CD14-positive monocyte (primary cell): ENCODE results near the gene SIK2. TPM values are rescaled to one million over a fixed set of nuclear protein-coding genes. Genes with fewer than 3 reads are reported as not detected.

Source experiments
- DNase-seq, 3 donors: peaks; one replicate each; pipeline ENCODE4 v3.0.0-alpha.2; 2011 to 2022
- H2AFZ ChIP-seq: 2 replicates; pipeline ENCODE4 v1.6.0; 2012; ENCODE audit warnings: mild to moderate bottlenecking, low read depth, low read length, inconsistent platforms; ENCODE audit not compliant: insufficient read depth, poor library complexity, severe bottlenecking
- H3K27ac ChIP-seq, 2 donors: 1 replicate in 1 of 2; 2 replicates in 1 of 2; pipeline ENCODE4 v1.5.1; 2012 to 2013; ENCODE audit warnings: low read length in 2 of 2, control low read depth in 1 of 2, inconsistent platforms in 1 of 2, low read depth in 1 of 2, mild to moderate bottlenecking in 1 of 2
- H3K27me3 ChIP-seq, 2 donors: one replicate each; pipeline versions ENCODE4 v1.6.0 to v1.6.1; 2011 to 2013; ENCODE audit warnings: low read length in 2 of 2; ENCODE audit not compliant: control insufficient read depth in 2 of 2, insufficient read depth in 2 of 2
- H3K36me3 ChIP-seq, 2 donors: replicated peaks in 1 of 2; 1 replicate in 1 of 2; 2 replicates in 1 of 2; pipeline versions ENCODE4 v1.5.1 to v1.6.1; 2012 to 2013; ENCODE audit warnings: low read length in 2 of 2, control low read depth in 1 of 2, inconsistent platforms in 1 of 2, mild to moderate bottlenecking in 1 of 2; ENCODE audit not compliant: insufficient read depth in 2 of 2, control insufficient read depth in 1 of 2
- H3K4me1 ChIP-seq, 2 donors: 1 replicate in 1 of 2; 2 replicates in 1 of 2; pipeline versions ENCODE4 v1.5.1 to v1.6.1; 2012 to 2013; ENCODE audit warnings: low read length in 2 of 2, control low read depth in 1 of 2, inconsistent platforms in 1 of 2, mild to moderate bottlenecking in 1 of 2, moderate library complexity in 1 of 2; ENCODE audit not compliant: insufficient read depth in 2 of 2, control insufficient read depth in 1 of 2
- H3K4me2 ChIP-seq: replicated peaks from 2 replicates; pipeline ENCODE3; 2012; ENCODE audit warnings: low read length, moderate library complexity, mild to moderate bottlenecking; ENCODE audit not compliant: poor library complexity, severe bottlenecking; ENCODE audit errors: extremely low read depth
- H3K4me3 ChIP-seq, 3 experiments: fragments of 200-600 bp in 1 of 3; sonication (generic) in 1 of 3; replicated peaks in 1 of 3; 1 replicate in 2 of 3; 2 replicates in 1 of 3; pipeline ENCODE4 v1.5.1; 2011 to 2013; ENCODE audit warnings: low read length in 3 of 3, mild to moderate bottlenecking in 3 of 3, control low read depth in 2 of 3, low read depth in 2 of 3, inconsistent platforms in 1 of 3, moderate library complexity in 1 of 3
- H3K79me2 ChIP-seq: 2 replicates; pipeline ENCODE4 v1.6.0; 2012; ENCODE audit warnings: mild to moderate bottlenecking, control low read depth, inconsistent platforms, low read length, moderate library complexity; ENCODE audit not compliant: insufficient read depth
- H3K9ac ChIP-seq: 2 replicates; pipeline ENCODE4 v1.6.0; 2017; ENCODE audit warnings: low read length, mild to moderate bottlenecking; ENCODE audit not compliant: insufficient read depth, poor library complexity, severe bottlenecking
- H3K9me3 ChIP-seq, 2 donors: replicated peaks in 1 of 2; 1 replicate in 1 of 2; 2 replicates in 1 of 2; pipeline versions ENCODE4 v1.5.1 to v1.6.1; 2012 to 2013; ENCODE audit warnings: low read length in 2 of 2, control low read depth in 1 of 2; ENCODE audit not compliant: control insufficient read depth in 1 of 2, insufficient read depth in 1 of 2
- H4K20me1 ChIP-seq: 2 replicates; pipeline ENCODE4 v1.6.0; 2012; ENCODE audit warnings: mild to moderate bottlenecking, low read length, control low read depth, moderate library complexity; ENCODE audit not compliant: insufficient read depth
- H3K27ac Mint-ChIP-seq, 7 donors: one replicate each; pipeline ENCODE4 v1.8.0; 2020; ENCODE audit warnings: mild to moderate bottlenecking in 7 of 7, mixed read lengths in 7 of 7, moderate library complexity in 6 of 7, inconsistent platforms in 2 of 7
- H3K27me3 Mint-ChIP-seq, 3 donors: one replicate each; pipeline ENCODE4 v1.8.0; 2021 to 2022; ENCODE audit warnings: low read depth in 3 of 3, mild to moderate bottlenecking in 3 of 3, mixed read lengths in 3 of 3, moderate library complexity in 3 of 3, inconsistent platforms in 1 of 3
- H3K36me3 Mint-ChIP-seq, 2 donors: one replicate each; pipeline ENCODE4 v1.8.0; 2020; ENCODE audit warnings: mixed read lengths in 2 of 2, inconsistent platforms in 1 of 2, mild to moderate bottlenecking in 1 of 2
- H3K4me1 Mint-ChIP-seq: one replicate; pipeline ENCODE4 v1.8.0; 2020; ENCODE audit warnings: mild to moderate bottlenecking, mixed read lengths
- H3K4me3 Mint-ChIP-seq, 2 donors: one replicate each; pipeline ENCODE4 v1.8.0; 2020; ENCODE audit warnings: mild to moderate bottlenecking in 2 of 2, mixed read lengths in 2 of 2, moderate library complexity in 1 of 2
- H3K9me3 Mint-ChIP-seq, 7 donors: one replicate each; pipeline ENCODE4 v1.8.0; 2020 to 2022; ENCODE audit warnings: mixed read lengths in 7 of 7, mild to moderate bottlenecking in 6 of 7, moderate library complexity in 6 of 7, inconsistent platforms in 2 of 7
- CTCF ChIP-seq: fragments of 200-600 bp; IDR thresholded peaks from one replicate; pipeline ENCODE4 v1.8.0; 2022; ENCODE audit warnings: antibody characterized with exemption, mild to moderate bottlenecking
- WGBS: methylation state at CpG from one replicate; pipeline ENCODE4 v1.1.5; 2013; ENCODE audit warnings: missing lambda C conversion rate; ENCODE audit not compliant: insufficient coverage; 5-methylcytosine and 5-hydroxymethylcytosine counted together
- intact Hi-C, 2 donors: fragments of 100-400 bp; cut with micrococcal nuclease; formaldehyde crosslinking; loops; one replicate each; pipeline versions ENCODE4 v1.15.0 to v1.15.1; 2023
- polyA plus RNA-seq, 3 donors: library from polyadenylated mRNA; depleted of rRNA in 1 of 3; unstranded in 2 of 3; stranded (reverse) in 1 of 3; fragments of 300-500 nt in 2 of 3; fragments of >200 nt in 1 of 3; fragmentation: Illumina TruSeq in 2 of 3; gene quantifications; 1 replicate in 2 of 3; 2 replicates in 1 of 3; pipeline ENCODE4 v1.2.3, GENCODE V29; 2012 to 2021

SIK2 gene
- polyA plus RNA-seq, 3 donors = 0.16 to 8.8 (median 0.23) TPM

- Histone ChIP-seq H3K27ac (no peak overlapping the region), H2AFZ (no peak overlapping the region), H3K9me3 (no peaks in the 10 kb centered on the region), H4K20me1 (peaks cover 23% of the 10 kb centered on the region), H3K36me3 (peaks cover 22 to 65% of the 10 kb centered on the region in 2 donors), H3K4me2 (no peak overlapping the region), H3K27me3 (no peaks in the 10 kb centered on the region), H3K9ac (no peak overlapping the region), H3K79me2 (no peaks in the 10 kb centered on the region), H3K4me1 (no peaks in the 10 kb centered on the region), H3K4me3 (no peak overlapping the region)
- Mint-ChIP-seq H3K4me1 (no peaks in the 10 kb centered on the region), H3K9me3 (peaks cover 0 to 2% (median 0%) of the 10 kb centered on the region in 7 donors), H3K36me3 (peaks cover 41 to 42% of the 10 kb centered on the region in 2 donors), H3K27me3 (no peaks in the 10 kb centered on the region), H3K27ac (no peak overlapping the region), H3K4me3 (no peak overlapping the region)
- TF ChIP-seq CTCF = no peak
- no peak for DNase-seq
- WGBS = no CpG with 5 or more reads among the region's 1 CpG
- intact Hi-C loops = no loop called here
Observed at GRCh38 chr11:111672949-111673348, 70.7 kb downstream of the SIK2 start.

GRCh38 chr11:111674941-111675340, 72.7 kb downstream of the SIK2 start:
- TF ChIP-seq CTCF = no peak
- H3K9me3 Mint-ChIP-seq = peaks cover 0 to 2% (median 0%) of the 10 kb centered on the region in 7 donors

More at GRCh38 chr11:111674941-111675340, 72.7 kb downstream of the SIK2 start:
- intact Hi-C loops = no loop called here
- Histone ChIP-seq H3K79me2 (no peaks in the 10 kb centered on the region), H3K27me3 (no peaks in the 10 kb centered on the region), H2AFZ (no peak overlapping the region), H3K36me3 (peaks cover 22 to 70% of the 10 kb centered on the region in 2 donors), H3K9me3 (no peaks in the 10 kb centered on the region), H3K4me3 (no peak overlapping the region), H3K27ac (no peak overlapping the region), H3K4me2 (no peak overlapping the region), H4K20me1 (peaks cover 13% of the 10 kb centered on the region), H3K4me1 (no peaks in the 10 kb centered on the region), H3K9ac (no peak overlapping the region)
- Mint-ChIP-seq H3K27ac (no peak overlapping the region), H3K4me1 (no peaks in the 10 kb centered on the region), H3K27me3 (no peaks in the 10 kb centered on the region), H3K36me3 (peaks cover 43 to 46% of the 10 kb centered on the region in 2 donors), H3K4me3 (no peak overlapping the region)
- WGBS = no CpG with 5 or more reads among the region's 1 CpG
- DNase-seq = no peak
